Mesendoderm (in vitro differentiated cells): ENCODE results near the gene IL11RA.
"Not testable (repeated sequence)": the region's sequence is repeated elsewhere in the genome, so short reads cannot be mapped to it uniquely, and the experiment has no call there.

Source experiments
- DNase-seq: peaks from one replicate; pipeline ENCODE4 v3.0.0; 2013
- H2AK5ac ChIP-seq: 2 replicates; pipeline ENCODE4 v1.6.1; 2013; ENCODE audit warnings: low read length, inconsistent platforms
- H2BK120ac ChIP-seq: 2 replicates; pipeline ENCODE4 v1.6.1; 2013; ENCODE audit warnings: low read depth, mild to moderate bottlenecking, low read length, moderate library complexity, mixed read lengths
- H2BK15ac ChIP-seq: replicated peaks from 2 replicates; pipeline ENCODE4 v1.6.1; 2013; ENCODE audit warnings: low read depth, mild to moderate bottlenecking, moderate library complexity
- H2BK5ac ChIP-seq: 2 replicates; pipeline ENCODE4 v1.6.1; 2013; ENCODE audit warnings: low read length, inconsistent platforms
- H3K18ac ChIP-seq: 2 replicates; pipeline ENCODE4 v1.6.1; 2013; ENCODE audit warnings: mild to moderate bottlenecking, low read length, mixed read lengths
- H3K23ac ChIP-seq: one replicate; pipeline ENCODE4 v1.6.1; 2013; ENCODE audit warnings: low read length
- H3K27ac ChIP-seq: 2 replicates; pipeline ENCODE4 v1.5.1; 2013; ENCODE audit warnings: low read depth, mild to moderate bottlenecking, inconsistent platforms, low read length, moderate library complexity
- H3K27me3 ChIP-seq: 2 replicates; pipeline ENCODE4 v1.6.1; 2013; ENCODE audit warnings: low read length, control low read depth, mild to moderate bottlenecking, inconsistent platforms; ENCODE audit not compliant: insufficient read depth, poor library complexity
- H3K36me3 ChIP-seq: 2 replicates; pipeline ENCODE4 v1.6.1; 2013; ENCODE audit warnings: low read length, inconsistent platforms; ENCODE audit not compliant: control insufficient read depth, insufficient read depth
- H3K4ac ChIP-seq: one replicate; pipeline ENCODE4 v1.6.1; 2013; ENCODE audit warnings: low read depth, mild to moderate bottlenecking, low read length, moderate library complexity
- H3K4me1 ChIP-seq: 2 replicates; pipeline ENCODE4 v1.6.1; 2013; ENCODE audit warnings: low read depth, low read length, inconsistent platforms; ENCODE audit not compliant: control insufficient read depth
- H3K4me2 ChIP-seq: 2 replicates; pipeline ENCODE4 v1.6.1; 2013; ENCODE audit warnings: low read length
- H3K4me3 ChIP-seq: 2 replicates; pipeline ENCODE4 v1.5.1; 2013; ENCODE audit warnings: mild to moderate bottlenecking, low read length
- H3K56ac ChIP-seq: one replicate; pipeline ENCODE4 v1.6.1; 2013; ENCODE audit warnings: low read length
- H3K79me1 ChIP-seq: 2 replicates; pipeline ENCODE4 v1.6.1; 2013; ENCODE audit warnings: low read length, inconsistent platforms
- H3K79me2 ChIP-seq: 2 replicates; pipeline ENCODE4 v1.6.1; 2013; ENCODE audit warnings: mild to moderate bottlenecking, low read length; ENCODE audit not compliant: control insufficient read depth, insufficient read depth
- H3K9ac ChIP-seq: 2 replicates; pipeline ENCODE4 v1.6.1; 2013; ENCODE audit warnings: low read length, inconsistent platforms
- H4K5ac ChIP-seq: one replicate; pipeline ENCODE4 v1.6.1; 2013; ENCODE audit warnings: low read length
- H4K8ac ChIP-seq: one replicate; pipeline ENCODE4 v1.6.1; 2013; ENCODE audit warnings: low read depth, mild to moderate bottlenecking, control low read depth, low read length, moderate library complexity
- WGBS: extraction: QIAGEN DNeasy Blood & Tissue Kit; methylation state at CpG from one replicate; pipeline ENCODE4 v1.1.7; 2013; ENCODE audit warnings: low lambda C conversion rate, missing lambda C conversion rate; ENCODE audit not compliant: insufficient coverage; ENCODE audit errors: extremely low coverage; 5-methylcytosine and 5-hydroxymethylcytosine counted together

IL11RA gene

DNA sequence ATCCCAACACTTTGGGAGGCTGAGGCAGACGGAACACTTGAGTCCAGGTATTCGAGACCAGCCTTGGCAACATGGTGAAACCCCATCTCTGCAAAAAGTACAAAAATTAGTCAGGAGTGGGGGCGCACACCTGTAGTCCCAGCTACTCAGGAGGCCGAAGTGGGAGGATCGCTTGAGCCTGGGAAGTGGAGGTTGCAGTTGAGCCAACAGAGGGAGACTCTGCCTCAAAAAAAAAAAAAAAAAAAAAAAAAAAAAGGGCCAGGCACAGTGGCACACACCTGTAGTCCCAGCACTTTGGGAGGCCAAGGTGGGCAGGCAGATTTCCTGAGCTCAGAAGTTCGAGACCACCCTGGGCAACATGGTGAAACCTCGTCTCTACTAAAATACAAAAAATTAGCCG lies 12.7 kb upstream of the IL11RA start:
- H3K23ac ChIP-seq, H3K56ac ChIP-seq, H3K9ac ChIP-seq, DNase-seq, H2AK5ac ChIP-seq, H3K4me1 ChIP-seq, H3K79me1 ChIP-seq, H3K4me2 ChIP-seq, H4K5ac ChIP-seq, H3K79me2 ChIP-seq, H3K4me3 ChIP-seq, H3K4ac ChIP-seq, H3K18ac ChIP-seq, H2BK15ac ChIP-seq, H2BK120ac ChIP-seq, H2BK5ac ChIP-seq, H3K27ac ChIP-seq, H3K36me3 ChIP-seq, H3K27me3 ChIP-seq, H4K8ac ChIP-seq: not testable (repeated sequence)
- no CpG with 5 or more reads among the region's 8 CpGs for WGBS

DNA sequence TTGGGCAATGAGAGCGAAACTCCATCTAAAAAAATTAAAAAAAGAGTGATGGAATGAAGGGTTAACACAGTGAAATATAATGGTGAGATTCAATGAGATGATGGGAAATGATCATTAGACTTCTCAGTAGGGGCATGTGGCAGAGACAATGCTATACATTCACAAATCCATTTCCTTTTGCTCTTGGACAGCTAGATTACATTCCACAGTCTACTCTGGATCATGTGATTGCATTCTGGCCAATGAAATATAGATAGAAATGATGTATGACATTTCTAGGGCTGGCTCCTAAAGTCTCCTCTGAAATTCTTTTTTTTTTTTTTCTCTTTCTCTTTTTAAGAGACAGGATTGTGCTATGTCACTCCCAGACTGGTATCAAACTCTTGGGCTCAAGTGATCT lies 9.3 kb upstream of the IL11RA start:
- H2BK120ac ChIP-seq = no peak overlapping the region
- no CpG with 5 or more reads among the region's 1 CpG for WGBS
- H4K8ac ChIP-seq = no peak overlapping the region
- no peak overlapping the region for H3K4me3 ChIP-seq
- no peak overlapping the region for H3K23ac ChIP-seq
- no peaks in the 10 kb centered on the region for H3K27me3 ChIP-seq
- H3K4me1 ChIP-seq = peaks cover 10% of the 10 kb centered on the region
- H3K4ac ChIP-seq = no peak overlapping the region
- H2AK5ac ChIP-seq = no peak overlapping the region
- no peak overlapping the region for H4K5ac ChIP-seq
- no peak overlapping the region for H3K4me2 ChIP-seq
- no peaks in the 10 kb centered on the region for H3K79me2 ChIP-seq
- no peak overlapping the region for H3K27ac ChIP-seq
- no peak overlapping the region for H3K18ac ChIP-seq
- no peak overlapping the region for H2BK15ac ChIP-seq
- H3K79me1 ChIP-seq = peaks cover 7% of the 10 kb centered on the region
- H2BK5ac ChIP-seq = no peak overlapping the region
- H3K56ac ChIP-seq = no peak overlapping the region
- DNase-seq = no peak
- H3K9ac ChIP-seq = no peak overlapping the region
- H3K36me3 ChIP-seq = no peaks in the 10 kb centered on the region

DNA sequence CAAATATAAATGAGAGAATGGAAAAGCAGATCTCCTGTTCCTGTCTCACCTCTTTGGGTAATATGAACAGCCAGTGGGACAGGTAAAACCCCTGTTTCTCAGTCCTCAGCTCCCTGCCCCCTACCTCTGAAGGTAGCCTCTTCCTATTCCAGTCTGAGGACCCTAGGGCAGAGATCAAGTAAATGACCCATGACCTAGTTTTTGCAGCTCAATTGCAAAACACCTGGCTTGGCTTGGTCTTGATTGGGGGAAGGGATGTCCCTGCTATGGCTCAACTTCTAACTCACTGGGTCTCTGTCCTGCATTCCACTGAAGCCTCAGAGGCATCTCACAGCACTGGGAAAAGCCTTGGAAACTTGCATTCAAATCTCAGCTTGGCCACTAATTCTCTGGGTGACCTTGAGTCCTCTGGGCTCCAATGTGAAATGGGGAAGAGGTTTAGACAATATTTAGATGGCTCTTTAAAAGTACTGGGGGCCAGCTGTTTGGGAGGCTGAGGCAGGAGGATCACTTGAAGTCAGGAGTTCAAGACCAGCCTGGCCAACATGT lies 7.1 kb upstream of the IL11RA start:
- Histone ChIP-seq H2AK5ac (no peak overlapping the region), H3K79me2 (peaks cover 5% of the 10 kb centered on the region), H2BK15ac (no peak overlapping the region), H3K18ac (no peak overlapping the region), H3K4me1 (peaks cover 10% of the 10 kb centered on the region), H3K4ac (no peak overlapping the region), H2BK120ac (no peak overlapping the region), H3K23ac (no peak overlapping the region), H3K79me1 (peaks cover 14% of the 10 kb centered on the region), H3K27ac (no peak overlapping the region), H3K36me3 (no peaks in the 10 kb centered on the region), H3K56ac (no peak overlapping the region), H2BK5ac (no peak overlapping the region), H3K4me2 (no peak overlapping the region), H3K27me3 (no peaks in the 10 kb centered on the region), H4K5ac (no peak overlapping the region), H4K8ac (no peak overlapping the region), H3K9ac (no peak overlapping the region), H3K4me3 (no peak overlapping the region)
- DNase-seq = peak; percentile 50

DNA sequence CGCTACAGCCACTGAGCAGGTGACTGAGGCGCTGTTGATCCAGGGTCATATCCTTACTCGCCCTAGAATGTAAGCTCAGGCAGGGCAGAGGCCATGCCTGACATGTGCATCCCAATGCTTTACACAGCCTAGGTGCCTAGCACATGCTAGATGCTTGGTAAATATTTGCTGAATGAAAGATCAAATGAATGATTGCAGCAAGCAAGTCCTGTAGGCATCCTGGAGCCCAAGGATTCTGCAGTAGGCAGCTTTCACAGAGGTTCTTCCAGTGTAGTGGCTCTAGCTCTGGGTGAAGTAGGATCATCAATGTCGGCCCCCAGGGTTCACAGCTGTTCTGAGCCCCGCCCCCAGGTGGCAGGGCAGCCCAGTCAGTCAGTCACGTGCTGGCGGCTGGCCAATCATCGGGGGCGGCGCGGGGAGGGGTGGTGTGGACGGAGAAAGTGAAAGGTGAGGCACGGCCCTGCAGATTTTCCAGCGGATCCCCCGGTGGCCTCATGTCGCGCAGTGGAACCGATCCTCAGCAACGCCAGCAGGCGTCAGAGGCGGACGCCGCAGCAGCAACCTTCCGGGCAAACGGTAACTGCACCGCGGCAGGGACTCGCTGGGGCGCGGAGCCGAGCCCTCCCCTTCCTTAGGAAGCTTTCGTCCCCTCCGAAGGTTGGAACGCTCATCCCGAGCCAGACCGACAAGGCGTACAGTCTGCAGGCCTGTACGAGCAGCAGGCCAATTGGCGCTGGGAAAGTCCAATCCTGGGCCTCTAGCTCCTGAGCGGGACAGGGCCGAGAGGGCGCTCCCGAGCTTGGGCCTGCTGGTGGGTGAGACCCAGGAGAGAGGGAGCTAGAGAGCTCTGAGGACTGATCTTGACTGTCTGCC lies 5.5 kb upstream of the IL11RA start, which contains the start of gene GALT:
TSS of gene GALT (plus strand) at position 465 of the 873 bp plus-strand sequence. CDS start at position 495, 30 bp downstream.
- Histone ChIP-seq H3K4me2 (peak within 1 kb of the TSS; percentile 77), H3K4ac (no peak within 1 kb of the TSS), H3K36me3 (no peaks in the 10 kb centered on the region), H3K9ac (peak within 1 kb of the TSS; percentile 92), H3K79me2 (peaks cover 5% of the 10 kb centered on the region), H2BK120ac (no peak within 1 kb of the TSS), H3K18ac (peak within 1 kb of the TSS; percentile 22), H2BK15ac (no peak within 1 kb of the TSS), H3K27ac (peak within 1 kb of the TSS; percentile 40), H3K4me3 (peak within 1 kb of the TSS; percentile 72), H4K8ac (no peak within 1 kb of the TSS), H2BK5ac (peak within 1 kb of the TSS; percentile 61), H3K56ac (peak within 1 kb of the TSS; percentile 95), H3K23ac (peak within 1 kb of the TSS; percentile 72), H4K5ac (no peak within 1 kb of the TSS), H2AK5ac (no peak within 1 kb of the TSS), H3K79me1 (peaks cover 14% of the 10 kb centered on the region), H3K27me3 (no peaks in the 10 kb centered on the region), H3K4me1 (peaks cover 10% of the 10 kb centered on the region)
- WGBS = no CpG with 5 or more reads among the region's 43 CpGs
- DNase-seq = peak; percentile 94

DNA sequence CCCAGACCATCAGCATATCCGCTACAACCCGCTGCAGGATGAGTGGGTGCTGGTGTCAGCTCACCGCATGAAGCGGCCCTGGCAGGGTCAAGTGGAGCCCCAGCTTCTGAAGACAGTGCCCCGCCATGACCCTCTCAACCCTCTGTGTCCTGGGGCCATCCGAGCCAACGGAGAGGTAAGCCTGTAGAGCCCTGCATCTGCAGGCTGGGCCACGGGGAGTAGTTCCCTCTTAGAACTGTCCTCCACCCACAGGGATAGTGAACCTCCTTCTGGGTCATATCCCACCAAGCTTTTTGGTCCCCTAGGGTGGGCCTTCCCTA lies 4.9 kb upstream of the IL11RA start:
- Histone ChIP-seq H3K4me2 (peak overlapping the region; percentile 77), H3K4ac (no peak overlapping the region), H2BK15ac (no peak overlapping the region), H3K27ac (peak overlapping the region; percentile 40), H2BK5ac (no peak overlapping the region), H3K36me3 (no peaks in the 10 kb centered on the region), H3K23ac (no peak overlapping the region), H3K56ac (peak overlapping the region; percentile 95), H2BK120ac (no peak overlapping the region), H3K27me3 (no peaks in the 10 kb centered on the region), H4K5ac (no peak overlapping the region), H3K79me1 (peaks cover 14% of the 10 kb centered on the region), H3K9ac (peak overlapping the region; percentile 92), H3K18ac (no peak overlapping the region), H2AK5ac (no peak overlapping the region), H4K8ac (no peak overlapping the region), H3K79me2 (peaks cover 5% of the 10 kb centered on the region), H3K4me1 (peaks cover 13% of the 10 kb centered on the region), H3K4me3 (peak overlapping the region; percentile 72)
- no CpG with 5 or more reads among the region's 8 CpGs for WGBS
- DNase-seq = no peak
